Spleen (tissue), 11 donors: Measurements from ENCODE around the gene EPAS1. TPM values are rescaled to one million over a fixed set of nuclear protein-coding genes. Genes with fewer than 3 reads are reported as not detected.

Source experiments
- DNase-seq: peaks from one replicate; pipeline ENCODE4 v3.0.0-alpha.2; 2020
- H3K27ac ChIP-seq, 8 donors: fragments of 200-600 bp; sonication (generic) in 7 of 8; 1 replicate in 4 of 8; 2 replicates in 4 of 8; pipeline versions ENCODE4 v1.5.0 to v1.8.0; 2016 to 2021; ENCODE audit warnings: inconsistent platforms in 4 of 8, mild to moderate bottlenecking in 4 of 8, moderate library complexity in 1 of 8
- H3K27me3 ChIP-seq, 7 donors: fragments of 200-600 bp; sonication (generic) in 6 of 7; replicated peaks in 1 of 7; 1 replicate in 4 of 7; 2 replicates in 3 of 7; pipeline versions ENCODE4 v1.5.0 to v1.8.0; 2016 to 2021; ENCODE audit warnings: inconsistent platforms in 3 of 7, mild to moderate bottlenecking in 1 of 7
- H3K36me3 ChIP-seq, 6 donors: fragments of 200-600 bp; sonication (generic) in 5 of 6; 1 replicate in 4 of 6; 2 replicates in 2 of 6; pipeline versions ENCODE4 v1.5.0 to v1.8.0; 2016 to 2021; ENCODE audit warnings: inconsistent platforms in 2 of 6
- H3K4me1 ChIP-seq, 6 donors: fragments of 200-600 bp; sonication (generic) in 5 of 6; 1 replicate in 3 of 6; 2 replicates in 3 of 6; pipeline versions ENCODE4 v1.5.0 to v1.8.0; 2016 to 2021; ENCODE audit warnings: inconsistent platforms in 3 of 6
- H3K4me3 ChIP-seq, 8 donors: fragments of 200-600 bp; sonication (generic) in 7 of 8; 1 replicate in 4 of 8; 2 replicates in 4 of 8; pipeline versions ENCODE4 v1.5.0 to v1.8.0; 2016 to 2021; ENCODE audit warnings: inconsistent platforms in 4 of 8, mild to moderate bottlenecking in 4 of 8, moderate library complexity in 2 of 8
- H3K9me3 ChIP-seq, 8 donors: fragments of 200-600 bp; sonication (generic) in 7 of 8; 1 replicate in 4 of 8; 2 replicates in 4 of 8; pipeline versions ENCODE4 v1.5.0 to v1.8.0; 2016 to 2021; ENCODE audit warnings: inconsistent platforms in 4 of 8
- POLR2A ChIP-seq, 3 donors: fragments of 450-650 bp; IDR thresholded peaks; one replicate each; pipeline ENCODE4 v1.5.1; 2017; ENCODE audit warnings: antibody characterized with exemption in 3 of 3, mild to moderate bottlenecking in 1 of 3
- POLR2AphosphoS5 ChIP-seq, 3 donors: sonication (generic); formaldehyde crosslinking; IDR thresholded peaks; one replicate each; pipeline ENCODE4 v1.5.1; 2017; ENCODE audit warnings: antibody characterized with exemption in 3 of 3
- WGBS, 5 donors: extraction: QIAGEN DNeasy Blood & Tissue Kit in 3 of 5; methylation state at CpG; one replicate each; pipeline versions ENCODE4 v1.1.5 to v1.1.7; 2013 to 2018; 5-methylcytosine and 5-hydroxymethylcytosine counted together
- intact Hi-C: fragments of 100-400 bp; cut with DNase I; formaldehyde crosslinking; loops from one replicate; pipeline ENCODE4 v1.15.0; 2023; ENCODE audit warnings: low total_unique reads
- polyA plus RNA-seq, 3 donors: library from polyadenylated mRNA; stranded (reverse); fragments of 200-250 nt; gene quantifications; one replicate each; pipeline ENCODE4 v1.2.1, GENCODE V29; 2013
- total RNA-seq, 7 donors: library from RNA; depleted of rRNA in 3 of 7; stranded (reverse); fragments of >200 nt in 3 of 7; fragmentation: NEBNext Ultra II Directional in 4 of 7; extraction: Animal tissue kit (Norgen Biotek cat#: 25700) in 4 of 7; gene quantifications; one replicate each; pipeline versions ENCODE4 v1.1.0 to v1.2.1, GENCODE V29; 2016 to 2021
- TF ChIP-seq, protein P1 (sequence below), 11 experiments: fragments of 200-600 bp in 7 of 11; fragments of 450-650 bp in 4 of 11; sonication (generic) in 4 of 11; IDR thresholded peaks in 8 of 11; conservative IDR thresholded peaks in 3 of 11; 1 replicate in 7 of 11; 2 replicates in 4 of 11; pipeline versions ENCODE4 v1.4.0 to v1.8.0; 2016 to 2021; ENCODE audit warnings: antibody characterized with exemption in 11 of 11, inconsistent platforms in 4 of 11, mild to moderate bottlenecking in 1 of 11
- donor health status: healthy with polysubstance abuse.
- donor health status: DM: no; HTN: no; CAD: no; lungs with moderate emphysema.
- donor health status: DM: no; HTN: no; CAD: no.
- donor health status: Bipolar disorder and iron deficiency.
- donor health status: healthy.
- donor health status: DM: no; HTN: no; CAD: no.
- donor health status: DM: yes; HTN: yes; CAD: no.

Gene EPAS1
- total and polyA plus RNA-seq, 10 donors = 30.5 to 330 (median 213) TPM

DNA sequence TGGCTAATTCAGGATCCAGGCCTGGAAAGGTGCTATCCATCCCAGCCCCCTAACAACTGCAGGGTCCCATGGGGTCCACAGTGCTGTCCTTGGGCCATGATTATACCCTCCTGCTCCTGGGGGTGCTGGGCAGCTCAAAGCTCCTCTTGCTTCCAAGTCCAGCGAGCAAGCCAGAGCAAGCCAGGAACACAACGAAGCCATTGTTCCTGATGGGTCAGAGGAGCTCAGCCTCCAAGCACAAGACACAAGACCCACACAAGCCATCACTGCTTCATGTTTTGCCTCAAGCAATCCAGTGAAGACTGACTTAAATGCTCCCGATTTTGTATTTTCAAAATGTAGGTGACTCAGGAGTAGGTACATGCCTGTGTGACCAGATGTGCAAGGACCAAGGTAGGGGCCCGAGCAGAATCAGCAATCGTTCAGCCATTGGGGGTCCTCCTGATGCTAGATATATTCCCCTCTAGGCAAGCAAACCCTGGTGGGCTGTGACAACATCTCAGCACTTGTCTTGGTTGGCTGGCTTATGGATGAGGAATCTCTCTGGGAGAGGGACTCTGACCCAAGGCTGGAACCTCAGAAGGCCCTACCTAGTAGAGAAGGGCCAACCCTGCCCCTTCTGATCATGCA lies 90.8 kb downstream of the EPAS1 start:
- H3K4me3 ChIP-seq = no peak overlapping the region
- 91 to 98% (median 96%) methylated on average over 4 to 5 of the region's 5 CpGs for WGBS, 5 donors
- peaks cover 0 to 47% (median 8%) of the 10 kb centered on the region in 6 donors for H3K4me1 ChIP-seq
- DNase-seq = no peak
- TF ChIP-seq POLR2AphosphoS5 (IDR thresholded peaks at IDR 0.05) (no peak), POLR2A (IDR thresholded peaks at IDR 0.05) (no peak)
- TF ChIP-seq, protein P1, sequence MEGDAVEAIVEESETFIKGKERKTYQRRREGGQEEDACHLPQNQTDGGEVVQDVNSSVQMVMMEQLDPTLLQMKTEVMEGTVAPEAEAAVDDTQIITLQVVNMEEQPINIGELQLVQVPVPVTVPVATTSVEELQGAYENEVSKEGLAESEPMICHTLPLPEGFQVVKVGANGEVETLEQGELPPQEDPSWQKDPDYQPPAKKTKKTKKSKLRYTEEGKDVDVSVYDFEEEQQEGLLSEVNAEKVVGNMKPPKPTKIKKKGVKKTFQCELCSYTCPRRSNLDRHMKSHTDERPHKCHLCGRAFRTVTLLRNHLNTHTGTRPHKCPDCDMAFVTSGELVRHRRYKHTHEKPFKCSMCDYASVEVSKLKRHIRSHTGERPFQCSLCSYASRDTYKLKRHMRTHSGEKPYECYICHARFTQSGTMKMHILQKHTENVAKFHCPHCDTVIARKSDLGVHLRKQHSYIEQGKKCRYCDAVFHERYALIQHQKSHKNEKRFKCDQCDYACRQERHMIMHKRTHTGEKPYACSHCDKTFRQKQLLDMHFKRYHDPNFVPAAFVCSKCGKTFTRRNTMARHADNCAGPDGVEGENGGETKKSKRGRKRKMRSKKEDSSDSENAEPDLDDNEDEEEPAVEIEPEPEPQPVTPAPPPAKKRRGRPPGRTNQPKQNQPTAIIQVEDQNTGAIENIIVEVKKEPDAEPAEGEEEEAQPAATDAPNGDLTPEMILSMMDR (IDR thresholded peaks at IDR 0.05 in 8 of 11, conservative IDR thresholded peaks at IDR 0.05 in 3 of 11) = no peak
- H3K27ac ChIP-seq = peak overlapping the region in 5 of 8 donors; percentile 28 to 81 (median 69)
- H3K9me3 ChIP-seq = no peaks in the 10 kb centered on the region
- peaks cover 0 to 55% (median 30%) of the 10 kb centered on the region in 6 donors for H3K36me3 ChIP-seq
- no peaks in the 10 kb centered on the region for H3K27me3 ChIP-seq
- intact Hi-C loops = no loop called here

DNA sequence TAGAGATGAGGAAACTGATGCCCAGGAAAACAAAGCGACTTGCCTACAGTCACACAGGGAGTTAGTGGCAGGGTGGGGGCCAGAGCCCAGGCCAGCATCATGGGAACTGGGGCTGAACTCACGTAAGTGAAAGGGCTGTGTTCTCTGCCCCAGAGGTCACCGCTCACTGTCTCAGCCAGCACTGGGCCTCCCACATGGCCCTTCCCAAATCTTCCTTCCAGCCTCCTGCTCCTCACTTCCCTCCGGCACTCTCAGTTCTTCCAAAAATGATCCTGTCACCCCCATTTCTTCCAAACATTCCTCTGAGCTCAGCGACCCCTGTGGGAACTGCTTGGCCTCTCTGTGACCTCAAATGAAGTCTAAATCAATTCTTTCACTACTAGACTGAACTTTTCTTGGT lies 91.7 kb downstream of the EPAS1 start:
- Histone ChIP-seq H3K4me3 (no peak overlapping the region), H3K36me3 (peaks cover 0 to 47% (median 22%) of the 10 kb centered on the region in 6 donors), H3K9me3 (no peaks in the 10 kb centered on the region), H3K27ac (peak overlapping the region in 5 of 8 donors; percentile 28 to 81 (median 69)), H3K27me3 (no peaks in the 10 kb centered on the region), H3K4me1 (peaks cover 0 to 47% (median 8%) of the 10 kb centered on the region in 6 donors)
- TF ChIP-seq POLR2A (IDR thresholded peaks at IDR 0.05) (no peak), POLR2AphosphoS5 (IDR thresholded peaks at IDR 0.05) (no peak)
- TF ChIP-seq, protein P1 (IDR thresholded peaks at IDR 0.05 in 8 of 11, conservative IDR thresholded peaks at IDR 0.05 in 3 of 11) = no peak
- 76 to 91% (median 77%) methylated on average over 5 of the region's 5 CpGs for WGBS, 5 donors
- intact Hi-C loops = no loop called here
- no peak for DNase-seq

DNA sequence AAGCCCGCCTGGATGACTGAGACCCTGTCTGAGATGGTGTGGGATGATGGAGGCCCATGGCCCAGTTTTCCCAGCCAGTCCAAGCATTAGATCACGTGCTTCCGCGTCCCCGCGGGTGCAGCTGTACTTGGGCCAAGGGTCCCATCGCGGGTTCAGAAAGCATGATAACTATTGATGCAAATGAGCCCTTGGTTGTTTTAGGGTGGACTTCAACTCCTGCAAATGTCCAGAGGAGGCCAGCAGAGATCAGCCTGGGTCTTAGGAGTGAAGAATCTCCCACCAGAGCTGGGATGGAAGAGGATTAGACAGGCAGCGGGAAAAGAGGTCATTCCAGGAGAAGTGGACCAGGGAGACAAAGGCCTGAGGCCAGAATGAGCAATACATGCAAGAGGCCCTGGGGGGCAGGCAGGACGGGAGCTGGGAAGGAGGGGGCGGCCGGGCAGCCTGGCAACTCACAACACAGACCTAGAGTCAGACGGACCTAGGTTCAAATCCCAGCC lies 92.3 kb downstream of the EPAS1 start:
- H3K9me3 ChIP-seq = no peaks in the 10 kb centered on the region
- intact Hi-C loops = no loop called here
- peaks cover 0 to 47% (median 8%) of the 10 kb centered on the region in 6 donors for H3K4me1 ChIP-seq
- no peak for TF ChIP-seq POLR2A (IDR thresholded peaks at IDR 0.05)
- peak in 2 of 3 donors; percentile 3 to 16 for TF ChIP-seq POLR2AphosphoS5 (IDR thresholded peaks at IDR 0.05)
- peak overlapping the region in 4 of 8 donors; percentile 28 to 81 (median 72) for H3K27ac ChIP-seq
- WGBS, 5 donors = 86 to 93% (median 90%) methylated on average over 13 of the region's 13 CpGs
- no peaks in the 10 kb centered on the region for H3K27me3 ChIP-seq
- no peak overlapping the region for H3K4me3 ChIP-seq
- DNase-seq = no peak
- peaks cover 0 to 41% (median 16%) of the 10 kb centered on the region in 6 donors for H3K36me3 ChIP-seq

DNA sequence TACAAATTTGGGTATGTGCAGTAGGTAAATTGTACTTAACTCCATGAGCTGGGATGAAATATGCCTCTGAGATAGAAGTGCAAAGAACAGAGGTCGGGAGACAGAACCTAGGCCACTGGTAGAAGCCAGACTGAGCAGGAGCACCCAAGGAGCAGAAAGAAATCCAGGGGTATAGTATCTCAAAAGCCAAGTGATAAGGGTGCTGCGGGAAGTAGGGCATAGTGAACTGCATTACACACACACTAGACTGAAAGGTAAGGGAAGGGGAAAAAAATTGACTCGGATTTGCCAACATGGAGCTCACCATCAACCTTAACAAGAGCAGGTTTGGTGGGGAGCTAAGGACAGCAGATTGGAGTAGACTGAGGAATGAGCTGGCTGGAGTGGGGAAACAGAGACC lies 92.8 kb downstream of the EPAS1 start:
- TF ChIP-seq, protein P1 (IDR thresholded peaks at IDR 0.05 in 8 of 11, conservative IDR thresholded peaks at IDR 0.05 in 3 of 11) = no peak
- TF ChIP-seq POLR2AphosphoS5 (IDR thresholded peaks at IDR 0.05) (no peak), POLR2A (IDR thresholded peaks at IDR 0.05) (no peak)
- Histone ChIP-seq H3K27ac (peak overlapping the region in 1 of 8 donors; percentile 69), H3K27me3 (no peaks in the 10 kb centered on the region), H3K4me3 (no peak overlapping the region), H3K9me3 (no peaks in the 10 kb centered on the region), H3K36me3 (peaks cover 0 to 35% (median 12%) of the 10 kb centered on the region in 6 donors), H3K4me1 (peaks cover 0 to 49% (median 8%) of the 10 kb centered on the region in 6 donors)
- DNase-seq = no peak
- intact Hi-C loops = no loop called here
- 84 to 98% (median 95%) methylated on average over 3 of the region's 3 CpGs for WGBS, 5 donors
